ENCODE data around the gene PLXNA3.

PLXNA3 gene

DNA sequence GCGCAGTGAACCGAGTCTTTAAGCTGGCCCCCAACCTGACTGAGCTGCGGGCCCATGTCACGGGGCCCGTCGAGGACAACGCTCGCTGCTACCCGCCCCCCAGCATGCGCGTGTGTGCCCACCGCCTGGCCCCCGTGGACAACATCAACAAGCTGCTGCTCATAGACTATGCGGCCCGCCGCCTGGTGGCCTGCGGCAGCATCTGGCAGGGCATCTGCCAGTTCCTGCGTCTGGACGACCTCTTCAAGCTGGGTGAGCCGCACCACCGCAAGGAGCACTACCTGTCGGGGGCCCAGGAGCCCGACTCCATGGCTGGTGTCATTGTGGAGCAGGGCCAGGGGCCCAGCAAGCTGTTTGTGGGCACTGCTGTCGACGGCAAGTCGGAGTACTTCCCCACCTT, 2.2 kb downstream of the PLXNA3 start:
- DNase-seq = peak; percentile 3

DNA sequence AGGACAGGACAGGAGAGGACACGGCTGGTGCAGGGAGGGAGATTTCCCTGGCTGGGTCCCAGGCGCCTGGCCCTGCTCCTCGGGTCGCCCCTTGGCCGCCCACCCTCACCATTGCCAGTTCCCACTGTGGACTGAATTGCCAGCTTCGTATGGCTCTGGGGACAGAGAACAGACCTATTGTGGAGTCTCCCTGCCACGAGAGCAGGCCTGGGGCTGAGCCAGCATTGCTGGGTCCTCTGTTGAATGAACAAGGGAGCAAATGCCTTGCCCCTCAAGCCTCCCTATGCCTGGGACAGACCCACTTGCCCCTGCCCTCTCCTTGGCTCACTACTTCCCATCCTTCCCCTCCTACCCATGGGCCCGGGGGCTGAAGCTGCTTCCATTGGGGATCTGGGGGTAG, 4.3 kb downstream of the PLXNA3 start:
- no peak for DNase-seq

DNA sequence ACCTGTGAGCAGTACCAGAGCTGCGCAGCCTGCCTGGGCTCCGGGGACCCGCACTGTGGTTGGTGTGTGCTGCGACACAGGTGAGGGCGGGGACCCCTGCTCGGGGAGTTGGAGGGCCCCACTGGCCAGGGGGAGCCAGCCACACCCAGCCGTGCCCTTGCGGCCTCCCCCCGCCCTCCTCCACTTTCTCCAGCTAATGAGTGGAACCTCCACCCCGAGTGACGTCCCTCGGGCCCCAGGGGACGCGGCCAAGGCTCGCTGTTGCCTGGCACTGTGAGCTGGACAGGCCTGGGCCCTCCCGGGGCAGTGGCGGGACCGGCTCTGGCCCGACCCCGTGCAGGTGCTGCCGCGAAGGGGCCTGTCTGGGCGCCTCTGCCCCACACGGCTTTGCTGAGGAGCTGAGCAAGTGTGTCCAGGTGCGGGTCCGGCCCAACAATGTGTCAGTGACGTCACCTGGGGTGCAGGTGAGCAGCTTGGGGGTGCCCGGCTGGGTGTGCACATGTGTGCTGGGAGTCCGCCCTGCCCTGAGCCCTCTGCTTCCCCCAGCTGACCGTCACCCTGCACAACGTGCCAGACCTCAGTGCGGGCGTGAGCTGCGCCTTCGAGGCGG, 5.6 kb downstream of the PLXNA3 start:
- DNase-seq = no peak

DNA sequence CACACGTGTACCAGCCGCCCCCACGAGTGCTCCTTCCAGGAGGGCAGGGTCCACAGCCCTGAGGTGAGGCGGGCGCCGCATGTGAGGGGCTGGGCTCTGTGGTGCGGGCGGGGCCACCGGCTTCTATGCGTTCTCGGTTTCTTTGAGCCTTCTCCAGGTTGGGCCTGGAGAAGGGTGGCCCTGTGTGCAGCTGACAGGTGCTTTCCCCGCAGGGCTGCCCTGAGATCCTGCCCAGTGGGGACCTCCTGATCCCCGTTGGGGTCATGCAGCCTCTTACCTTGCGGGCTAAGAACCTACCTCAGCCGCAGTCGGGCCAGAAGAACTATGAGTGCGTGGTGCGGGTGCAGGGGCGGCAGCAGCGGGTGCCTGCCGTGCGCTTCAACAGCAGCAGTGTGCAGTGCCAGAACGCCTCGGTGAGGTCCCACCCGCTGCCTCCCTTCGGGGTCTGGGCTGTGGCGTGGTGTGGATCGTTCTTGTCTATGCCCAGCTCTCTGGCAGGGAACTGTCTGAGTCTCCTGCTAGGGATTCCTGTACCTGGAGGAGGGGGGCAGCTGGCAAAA, 6.8 kb downstream of the PLXNA3 start:
- no peak for DNase-seq

DNA sequence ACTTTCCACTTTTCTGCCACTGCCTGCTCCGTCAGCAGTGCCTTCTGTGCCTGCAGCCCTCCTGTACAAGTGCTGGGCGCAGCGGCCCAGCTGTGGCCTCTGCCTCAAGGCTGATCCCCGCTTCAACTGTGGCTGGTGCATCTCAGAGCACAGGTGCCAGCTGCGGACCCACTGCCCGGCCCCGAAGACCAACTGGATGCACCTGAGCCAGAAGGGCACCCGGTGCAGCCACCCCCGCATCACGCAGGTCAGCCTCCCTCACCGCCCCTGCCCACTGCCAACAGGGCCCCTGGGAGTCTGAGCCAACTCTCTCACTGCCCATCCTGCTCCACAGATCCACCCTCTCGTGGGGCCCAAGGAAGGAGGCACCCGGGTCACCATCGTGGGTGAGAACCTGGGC, 7.5 kb downstream of the PLXNA3 start:
- DNase-seq = no peak

DNA sequence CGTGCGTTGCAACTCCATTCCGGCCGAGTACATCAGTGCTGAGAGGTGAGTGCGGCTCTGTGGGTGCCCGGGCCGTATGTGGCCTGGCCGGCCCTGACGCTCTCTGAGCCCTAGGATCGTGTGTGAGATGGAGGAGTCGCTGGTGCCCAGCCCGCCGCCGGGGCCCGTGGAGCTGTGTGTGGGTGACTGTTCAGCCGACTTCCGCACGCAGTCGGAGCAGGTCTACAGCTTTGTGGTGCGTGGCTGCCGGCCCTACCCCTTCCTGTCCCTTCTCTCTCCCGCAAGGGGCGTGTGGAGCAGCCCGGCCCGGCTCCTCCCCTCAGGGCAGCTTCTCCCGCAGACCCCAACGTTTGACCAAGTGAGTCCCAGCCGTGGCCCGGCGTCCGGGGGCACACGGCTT, 8.0 kb downstream of the PLXNA3 start:
- no peak for DNase-seq

DNA sequence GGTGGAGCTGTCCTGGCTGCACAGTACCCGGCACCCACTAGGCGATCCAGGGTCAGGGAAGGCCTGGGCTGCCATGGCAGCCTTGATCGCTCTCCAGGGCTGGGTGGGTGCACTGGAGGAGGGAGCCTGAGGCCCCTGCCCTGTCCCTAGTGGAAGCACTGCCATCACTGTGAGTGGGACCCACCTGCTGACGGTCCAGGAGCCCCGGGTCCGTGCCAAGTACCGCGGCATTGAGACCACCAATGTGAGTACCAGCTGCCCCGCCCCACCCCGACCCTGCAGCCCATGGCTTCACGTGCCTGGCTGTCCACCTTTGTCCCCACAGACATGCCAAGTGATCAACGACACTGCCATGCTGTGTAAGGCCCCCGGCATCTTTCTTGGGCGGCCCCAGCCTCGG, 8.8 kb downstream of the PLXNA3 start:
- DNase-seq = no peak

DNA sequence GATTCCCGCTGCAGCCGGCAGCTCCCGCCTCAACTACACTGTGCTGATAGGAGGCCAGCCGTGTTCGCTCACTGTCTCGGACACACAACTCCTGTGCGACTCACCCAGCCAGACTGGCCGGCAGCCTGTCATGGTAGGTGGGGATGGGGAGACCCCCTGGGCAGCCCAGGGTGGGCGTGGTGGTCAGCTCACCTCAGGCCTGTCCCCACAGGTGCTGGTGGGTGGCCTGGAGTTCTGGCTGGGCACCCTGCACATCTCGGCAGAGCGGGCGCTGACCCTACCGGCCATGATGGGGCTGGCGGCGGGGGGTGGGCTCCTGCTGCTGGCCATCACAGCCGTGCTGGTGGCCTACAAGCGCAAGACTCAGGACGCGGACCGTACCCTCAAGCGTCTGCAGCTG, 9.5 kb downstream of the PLXNA3 start:
- DNase-seq = no peak

DNA sequence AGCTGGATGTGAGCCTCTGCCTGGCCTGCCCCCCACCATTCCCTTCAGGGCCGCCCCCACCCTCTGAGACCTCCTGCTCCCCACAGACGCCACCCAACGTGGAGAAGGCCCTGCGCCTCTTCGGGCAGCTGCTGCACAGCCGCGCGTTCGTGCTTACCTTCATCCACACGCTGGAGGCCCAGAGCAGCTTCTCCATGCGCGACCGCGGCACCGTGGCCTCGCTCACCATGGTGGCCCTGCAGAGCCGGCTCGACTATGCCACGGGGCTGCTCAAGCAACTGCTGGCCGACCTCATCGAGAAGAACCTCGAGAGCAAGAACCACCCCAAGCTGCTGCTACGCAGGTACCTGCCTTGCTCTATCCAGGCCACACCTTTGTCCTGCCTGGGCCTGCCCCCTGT, 10.1 kb downstream of the PLXNA3 start:
- no peak for DNase-seq

DNA sequence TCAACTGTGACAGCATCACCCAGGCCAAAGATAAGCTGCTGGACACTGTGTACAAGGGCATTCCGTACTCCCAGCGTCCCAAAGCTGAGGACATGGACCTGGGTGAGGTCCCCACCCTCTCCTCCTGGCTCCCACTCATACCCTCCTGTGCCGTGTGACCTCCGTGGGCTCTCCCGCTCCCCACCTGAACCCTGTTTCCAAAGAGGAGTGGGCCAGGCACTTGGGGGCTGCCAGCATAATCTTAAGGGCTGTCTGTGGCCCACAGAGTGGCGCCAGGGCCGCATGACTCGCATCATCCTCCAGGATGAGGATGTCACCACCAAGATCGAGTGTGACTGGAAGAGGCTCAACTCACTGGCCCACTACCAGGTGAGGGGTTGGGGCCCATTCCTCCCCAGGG, 11.0 kb downstream of the PLXNA3 start:
- DNase-seq = no peak

DNA sequence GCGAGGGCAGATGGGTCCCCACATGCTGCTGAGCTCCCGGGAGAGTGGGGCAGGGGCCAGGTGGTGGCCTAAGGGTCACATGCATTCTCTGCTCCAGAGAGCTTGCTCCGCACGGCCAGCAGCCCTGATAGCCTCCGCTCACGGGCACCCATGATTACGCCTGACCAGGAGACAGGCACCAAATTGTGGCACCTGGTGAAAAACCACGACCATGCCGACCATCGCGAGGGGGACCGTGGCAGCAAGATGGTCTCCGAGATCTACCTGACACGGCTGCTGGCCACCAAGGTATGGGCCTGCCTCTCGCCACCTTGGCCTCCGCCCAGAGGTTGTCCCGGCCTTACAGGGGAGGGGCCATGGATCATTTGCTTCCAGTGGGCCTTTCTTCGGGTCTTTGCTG, 11.8 kb downstream of the PLXNA3 start:
- DNase-seq = no peak

DNA sequence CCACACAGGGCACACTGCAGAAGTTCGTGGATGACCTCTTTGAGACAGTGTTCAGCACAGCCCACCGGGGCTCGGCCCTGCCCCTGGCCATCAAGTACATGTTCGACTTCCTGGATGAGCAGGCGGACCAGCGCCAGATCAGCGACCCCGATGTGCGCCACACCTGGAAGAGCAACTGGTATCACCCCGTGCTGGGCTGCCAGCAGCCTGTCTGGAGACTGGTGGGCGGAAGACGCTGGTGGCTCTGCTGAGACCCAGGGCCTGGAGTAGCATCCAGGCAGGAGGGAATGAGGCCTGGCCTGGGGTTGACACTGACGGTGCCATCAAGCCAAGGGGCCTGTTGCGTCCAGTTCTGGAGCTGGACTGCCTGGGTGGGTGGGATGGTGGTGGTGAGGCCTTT, 12.4 kb downstream of the PLXNA3 start:
- DNase-seq = no peak

DNA sequence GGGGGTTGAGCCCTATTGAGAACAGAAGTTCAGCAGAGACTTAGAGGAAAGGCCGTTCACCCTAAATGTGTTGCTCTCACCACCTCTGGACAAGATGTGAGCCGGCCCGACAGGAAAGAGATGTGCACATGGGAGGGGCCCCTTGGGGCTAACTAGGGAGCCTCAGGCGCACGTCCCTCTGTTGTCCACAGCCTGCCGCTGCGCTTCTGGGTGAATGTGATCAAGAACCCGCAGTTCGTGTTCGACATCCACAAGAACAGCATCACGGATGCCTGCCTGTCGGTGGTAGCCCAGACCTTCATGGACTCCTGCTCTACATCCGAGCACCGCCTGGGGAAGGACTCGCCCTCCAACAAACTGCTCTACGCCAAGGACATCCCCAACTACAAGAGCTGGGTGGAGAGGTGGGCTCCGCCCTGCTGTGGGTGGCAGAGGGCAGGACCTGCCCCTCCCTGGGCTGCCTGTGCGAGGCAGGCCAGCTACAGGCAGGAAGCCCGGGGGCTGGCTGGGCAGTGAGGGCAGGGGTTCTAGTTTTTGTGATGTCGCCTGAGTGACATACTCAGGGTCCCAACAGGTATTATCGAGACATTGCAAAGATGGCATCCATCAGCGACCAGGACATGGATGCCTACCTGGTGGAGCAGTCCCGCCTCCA, 13.0 kb downstream of the PLXNA3 start:
- no peak for DNase-seq

DNA sequence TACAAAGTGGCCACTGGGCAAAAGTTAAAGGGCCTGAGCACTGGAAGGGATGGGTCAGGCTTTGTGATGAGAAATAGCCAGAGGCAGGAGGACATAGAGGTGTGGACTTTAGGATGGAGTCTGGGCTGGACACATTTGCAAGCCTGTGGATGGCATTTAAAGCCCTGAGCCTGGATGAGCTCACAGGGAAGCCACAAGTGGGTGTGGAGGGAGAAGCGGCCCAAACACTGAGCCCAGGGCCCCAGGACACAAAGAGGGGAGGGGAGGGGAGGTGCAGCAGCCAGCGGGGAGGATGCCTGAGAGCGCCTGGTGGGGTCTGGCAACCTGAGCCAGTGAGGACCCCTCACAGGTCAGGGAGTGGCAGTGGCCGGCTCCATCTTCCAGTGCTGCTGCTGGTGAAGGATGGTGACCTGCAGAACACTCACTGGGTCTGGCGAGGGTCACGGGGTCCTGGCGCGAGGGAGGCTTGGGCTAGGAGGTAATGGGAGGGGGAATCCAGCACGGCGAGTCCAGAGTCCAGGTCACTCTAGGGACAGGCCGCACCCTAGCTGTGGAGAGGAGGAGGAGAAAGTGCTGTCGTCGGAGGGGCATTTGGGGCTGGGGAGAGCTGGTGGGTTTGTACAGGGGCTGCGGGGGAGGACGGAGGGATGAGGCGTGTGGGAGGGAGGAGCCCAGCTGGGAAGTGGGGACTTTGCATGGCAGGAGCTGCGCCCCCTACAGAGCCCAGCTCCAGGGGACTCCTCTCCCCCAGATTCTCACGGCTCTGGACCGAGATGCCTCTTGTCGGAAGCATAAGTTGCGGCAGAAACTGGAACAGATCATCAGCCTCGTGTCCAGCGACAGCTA, 14.0 kb downstream of the PLXNA3 start:
- no peak for DNase-seq

DNA sequence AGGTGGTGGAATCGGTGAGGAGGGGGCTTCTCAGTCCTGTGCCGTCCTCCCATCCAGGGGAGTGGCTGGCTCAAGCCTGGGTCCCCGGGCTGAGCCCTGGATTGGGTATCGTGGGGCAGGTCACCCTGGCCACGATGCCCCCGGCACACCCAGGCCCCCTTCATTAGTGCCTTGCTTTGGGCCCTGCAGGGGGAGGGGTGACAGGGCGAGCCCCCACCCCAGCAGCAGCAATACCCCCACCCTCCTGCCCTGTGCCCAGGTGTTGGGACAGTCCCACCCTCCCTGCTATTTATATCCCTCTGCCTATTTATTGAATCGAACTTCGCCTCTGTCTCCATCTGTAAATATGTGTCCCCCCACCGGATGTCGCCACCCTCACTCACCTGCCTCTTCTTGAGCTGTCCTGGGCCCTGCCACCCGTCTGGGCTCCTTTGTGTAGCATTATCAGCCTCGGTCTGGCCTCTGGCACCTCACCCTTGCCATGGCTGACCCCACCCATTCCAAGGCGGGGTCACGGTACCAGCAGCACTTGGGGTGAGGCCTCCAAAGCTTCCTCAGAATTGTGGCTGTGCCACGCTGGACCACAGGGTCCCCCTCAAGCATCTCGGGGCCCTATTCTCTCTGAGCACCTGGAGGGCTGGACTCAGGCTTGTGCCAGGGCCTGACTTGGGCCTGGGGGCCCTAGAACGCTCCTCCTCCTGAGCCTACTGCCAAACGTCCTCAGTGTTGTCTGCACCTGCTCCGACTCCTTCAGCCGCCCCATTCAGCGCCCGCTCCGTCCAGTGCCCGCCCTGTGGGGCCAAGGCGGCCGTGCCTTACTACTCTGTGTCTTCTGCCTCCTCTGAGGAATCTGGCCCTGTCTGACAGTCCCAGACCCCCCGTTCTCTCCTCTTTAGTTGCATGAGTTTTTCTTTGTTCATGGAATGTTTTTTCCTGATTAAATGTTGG, 14.9 kb downstream of the PLXNA3 start:
- DNase-seq = no peak

DNA sequence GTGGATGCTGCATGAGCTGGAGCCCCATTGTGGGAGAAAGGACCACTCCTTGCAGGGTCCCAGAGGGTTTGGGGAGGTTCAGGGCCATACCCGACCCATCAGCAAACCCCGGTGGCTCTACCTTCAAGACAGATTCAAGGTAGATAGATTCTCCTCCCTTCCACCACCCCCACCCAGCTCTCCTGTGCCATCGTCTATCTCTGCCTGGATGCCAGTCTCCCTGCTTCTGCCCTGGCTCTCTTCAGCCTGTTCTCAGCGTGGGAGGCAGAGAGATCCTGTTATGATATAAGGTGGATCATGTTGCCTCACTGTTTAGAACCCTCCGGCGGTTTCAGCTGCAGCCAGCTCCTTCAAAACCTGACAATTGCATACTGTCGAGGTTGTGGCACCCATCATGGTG, 15.6 kb downstream of the PLXNA3 start:
- no peak for DNase-seq

DNA sequence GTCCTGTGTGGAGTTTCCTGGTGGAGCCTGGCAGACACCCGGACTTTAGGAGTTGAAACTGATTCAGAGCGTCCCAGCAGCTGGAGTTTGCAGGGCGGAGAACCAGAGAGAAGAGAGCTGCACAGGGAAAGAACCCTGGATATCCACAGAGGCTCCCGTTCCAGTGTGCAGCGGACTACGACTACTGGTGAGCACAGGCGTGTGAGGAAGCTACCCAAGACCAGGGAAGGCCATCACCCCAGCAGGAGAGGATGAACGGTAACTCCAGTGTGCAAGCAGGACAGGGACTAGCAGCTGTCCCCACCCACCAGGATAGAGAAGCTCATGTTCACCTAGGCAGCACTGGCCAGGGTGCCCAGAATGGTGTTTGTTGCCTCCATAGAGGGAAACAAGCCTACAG, 18.7 kb downstream of the PLXNA3 start:
- DNase-seq = no peak

DNA sequence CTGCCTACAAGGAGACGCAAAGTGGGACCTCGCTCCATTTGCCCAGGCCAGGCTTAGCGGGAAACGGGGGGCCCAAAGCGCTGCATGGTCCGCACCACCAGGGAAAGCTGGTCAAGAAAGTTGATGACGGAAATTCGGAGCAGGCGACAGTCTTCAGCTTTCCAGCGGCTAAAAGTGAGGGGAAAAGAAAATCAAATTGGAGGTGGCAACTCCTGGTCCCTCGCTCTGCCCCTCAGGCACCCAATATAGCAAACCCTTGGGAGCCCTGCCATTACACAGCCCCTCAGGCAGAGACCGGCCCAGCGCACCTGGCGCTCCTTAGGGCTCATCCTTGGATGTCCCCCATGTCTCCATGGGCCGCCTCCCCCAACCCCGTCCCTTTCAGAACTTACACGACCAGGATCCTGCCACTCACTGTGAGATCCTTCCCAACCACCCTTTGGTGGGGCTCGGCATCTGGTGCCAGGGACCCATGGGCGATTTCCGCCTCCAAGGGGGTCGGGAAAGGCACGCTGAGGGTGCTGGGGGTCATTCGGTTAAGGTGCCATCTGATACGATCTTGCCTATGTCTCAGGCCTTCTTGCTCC, 19.9 kb downstream of the PLXNA3 start:
- DNase-seq = no peak

DNA sequence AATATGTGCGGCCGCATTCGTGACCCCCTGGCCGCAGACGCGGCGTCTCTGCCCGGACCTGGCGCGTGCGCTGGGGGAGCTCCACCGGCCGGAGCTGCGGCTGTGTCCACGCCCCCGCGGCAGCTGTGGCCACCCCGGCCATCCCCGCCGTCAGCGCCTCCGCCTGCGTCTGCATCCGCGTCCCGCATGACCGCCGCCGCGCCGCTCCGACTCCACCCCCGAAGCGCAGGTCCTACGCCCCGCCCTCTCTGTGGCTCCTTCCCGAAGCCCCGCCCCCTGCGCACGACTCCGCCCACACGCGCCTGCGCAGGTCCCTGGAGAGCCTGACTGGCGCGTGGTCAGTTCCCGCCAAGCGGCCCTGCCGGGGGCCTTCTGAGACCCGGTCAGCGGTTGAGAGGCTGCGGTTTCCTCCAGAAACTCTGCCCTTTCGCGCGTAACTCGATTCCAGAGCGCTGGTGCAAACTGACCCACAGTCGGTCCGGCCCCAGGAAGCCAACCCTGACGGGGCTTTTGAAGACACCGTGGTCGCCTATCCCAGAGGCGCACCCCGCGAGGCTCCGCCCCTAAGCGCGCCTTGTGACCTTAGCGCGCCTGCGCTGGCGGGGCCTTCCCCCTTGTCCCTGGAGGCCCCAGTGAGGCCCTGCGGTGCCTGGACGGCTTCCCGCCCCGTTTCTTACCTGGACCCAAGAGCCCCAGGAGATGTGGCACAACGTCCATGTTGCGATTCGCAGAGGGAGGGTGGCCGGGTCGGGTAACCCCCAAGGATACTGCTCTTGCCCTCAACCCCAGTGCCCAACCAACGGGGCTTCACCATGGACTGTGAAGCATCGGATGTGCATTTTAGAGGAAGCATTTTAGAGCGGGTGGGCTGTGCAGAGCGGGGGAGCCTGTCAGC, 20.9 kb downstream of the PLXNA3 start, which contains the start of gene LAGE3:
LAGE3 (minus strand) TSS at position 554 of the 895 bp plus-strand sequence; CDS start at position 188, 366 bp downstream.
- peak; percentile 95 for DNase-seq

DNA sequence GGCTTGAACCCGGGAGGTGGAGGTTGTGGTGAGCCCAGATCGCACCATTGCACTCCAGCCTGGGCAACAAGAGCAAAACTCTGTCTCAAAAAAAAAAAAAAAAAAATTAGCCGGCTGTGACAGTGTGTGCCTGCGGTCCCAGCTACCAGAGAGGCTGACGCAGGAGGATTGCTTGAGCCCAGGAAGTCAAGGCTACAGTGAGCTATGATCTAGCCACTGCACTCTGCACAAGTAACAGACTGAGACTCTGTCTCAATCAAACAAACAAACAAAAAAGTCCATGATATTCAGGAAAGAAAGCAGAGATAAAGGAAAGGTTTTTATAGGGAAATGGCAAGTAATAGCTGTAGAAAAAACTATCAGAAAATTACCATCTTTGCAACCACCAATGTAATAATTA, 23.1 kb downstream of the PLXNA3 start:
- no peak for DNase-seq
